Chondrocyte (in vitro differentiated cells): ENCODE results near the gene NELFA. TPM values are rescaled to one million over a fixed set of nuclear protein-coding genes. Genes with fewer than 3 reads are reported as not detected.

Experiments used
- DNase-seq: peaks from one replicate; pipeline ENCODE4 v3.0.0; 2021; ENCODE audit warnings: mixed read lengths, low spot score
- H3K27ac Mint-ChIP-seq: one replicate; pipeline ENCODE4 v1.8.0; 2021; ENCODE audit warnings: mild to moderate bottlenecking, moderate library complexity, mixed read lengths; ENCODE audit not compliant: unreplicated experiment
- H3K27me3 Mint-ChIP-seq: 2 replicates; pipeline ENCODE4 v1.8.0; 2021; ENCODE audit warnings: low read depth, mixed read lengths
- H3K36me3 Mint-ChIP-seq: 2 replicates; pipeline ENCODE4 v1.8.0; 2021; ENCODE audit warnings: low read depth, mixed read lengths
- H3K4me1 Mint-ChIP-seq: 2 replicates; pipeline ENCODE4 v1.8.0; 2021; ENCODE audit warnings: low read depth, mild to moderate bottlenecking, mixed read lengths
- H3K4me3 Mint-ChIP-seq: one replicate; pipeline ENCODE4 v1.8.0; 2021; ENCODE audit warnings: mild to moderate bottlenecking, moderate library complexity, mixed read lengths; ENCODE audit not compliant: unreplicated experiment
- H3K9me3 Mint-ChIP-seq: 2 replicates; pipeline ENCODE4 v1.8.0; 2021; ENCODE audit warnings: low read depth, mixed read lengths
- CTCF ChIP-seq: fragments of 200-600 bp; sonication (generic); IDR thresholded peaks from 2 replicates; pipeline ENCODE4 v1.5.0; 2021; ENCODE audit warnings: antibody characterized with exemption, mild to moderate bottlenecking, moderate library complexity
- total RNA-seq: library from RNA; stranded (reverse); gene quantifications from 3 replicates; pipeline ENCODE4 v1.2.1, GENCODE V29; 2021

The NELFA gene
- total RNA-seq, 1 donor from 2014 or later = 23.5 TPM

GRCh38 chr4:1981251-1982058 is 27.3 kb downstream of the NELFA start:
- Mint-ChIP-seq H3K4me3 (no peak overlapping the region), H3K27me3 (no peaks in the 10 kb centered on the region), H3K27ac (peak overlapping the region; percentile 57), H3K9me3 (no peaks in the 10 kb centered on the region), H3K4me1 (peaks cover 11% of the 10 kb centered on the region), H3K36me3 (peaks cover 27% of the 10 kb centered on the region)
- DNase-seq = no peak
- no peak for TF ChIP-seq CTCF

DNA sequence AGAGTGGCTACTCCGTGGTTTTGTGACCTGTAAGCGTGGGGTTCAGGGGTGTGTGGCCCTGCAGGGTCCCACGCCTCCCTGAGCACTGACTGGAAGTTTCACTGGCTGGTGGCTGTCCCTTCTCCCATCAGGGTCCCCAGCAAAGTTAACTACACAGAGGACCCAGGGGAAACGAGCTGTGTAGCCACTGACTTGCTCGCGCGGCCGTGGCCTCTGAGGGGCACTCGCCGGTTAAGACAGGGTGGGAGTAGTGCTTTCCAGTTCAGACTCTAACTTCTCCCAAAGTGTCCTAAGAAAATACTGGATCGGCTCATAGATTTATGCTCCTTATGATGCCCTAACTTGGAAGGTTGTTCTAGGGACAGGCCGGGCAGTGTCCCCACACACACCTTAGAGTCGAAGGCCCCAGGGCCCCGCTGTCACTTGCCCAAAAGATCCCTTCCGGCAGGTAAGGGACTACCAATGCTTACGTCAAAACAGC is 28.2 kb downstream of the NELFA start:
- no peaks in the 10 kb centered on the region for H3K27me3 Mint-ChIP-seq
- H3K36me3 Mint-ChIP-seq = peaks cover 32% of the 10 kb centered on the region
- peak overlapping the region; percentile 9 for H3K27ac Mint-ChIP-seq
- no peak overlapping the region for H3K4me3 Mint-ChIP-seq
- TF ChIP-seq CTCF = no peak
- H3K9me3 Mint-ChIP-seq = no peaks in the 10 kb centered on the region
- H3K4me1 Mint-ChIP-seq = peaks cover 11% of the 10 kb centered on the region
- no peak for DNase-seq

DNA sequence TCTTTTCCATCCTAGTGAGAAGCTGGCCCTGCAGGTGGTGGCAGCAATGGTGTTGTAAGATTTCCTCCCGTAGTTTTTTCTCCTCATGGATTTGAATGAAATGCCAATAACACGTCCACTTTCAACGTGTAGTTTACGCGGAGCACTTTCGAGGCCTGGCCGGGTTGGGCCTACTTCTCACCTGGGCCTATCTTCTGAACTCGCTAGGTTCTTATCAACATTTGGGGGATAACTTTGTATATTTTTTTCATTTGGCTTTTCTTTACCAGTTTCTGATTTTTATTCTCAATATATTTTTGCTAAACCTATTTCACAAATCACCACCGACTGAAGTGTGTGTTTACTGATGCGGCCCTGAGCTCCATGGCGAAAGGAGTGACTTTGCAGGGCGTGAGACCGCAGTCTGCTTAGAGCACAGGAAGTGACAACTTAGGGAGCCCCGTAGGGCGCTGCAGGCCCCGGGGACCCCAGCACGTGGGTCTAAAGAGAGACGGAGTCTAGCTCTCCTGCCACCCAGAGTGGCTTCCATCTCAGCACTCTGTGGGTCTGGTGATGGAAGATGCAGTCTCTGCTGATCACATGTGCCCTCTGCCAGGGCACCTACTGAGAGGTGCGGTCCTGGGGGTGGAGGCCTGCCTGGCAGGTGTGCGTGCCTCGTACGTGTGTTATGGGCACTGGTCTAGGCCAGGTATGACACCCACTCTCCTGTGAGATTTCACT is 29.1 kb downstream of the NELFA start:
- H3K36me3 Mint-ChIP-seq = peaks cover 37% of the 10 kb centered on the region
- no peak overlapping the region for H3K4me3 Mint-ChIP-seq
- no peak overlapping the region for H3K27ac Mint-ChIP-seq
- H3K4me1 Mint-ChIP-seq = peaks cover 9% of the 10 kb centered on the region
- no peak for DNase-seq
- H3K27me3 Mint-ChIP-seq = no peaks in the 10 kb centered on the region
- TF ChIP-seq CTCF = no peak
- H3K9me3 Mint-ChIP-seq = no peaks in the 10 kb centered on the region

GRCh38 chr4:1978741-1979476 is 29.9 kb downstream of the NELFA start:
- no peak overlapping the region for H3K27ac Mint-ChIP-seq
- TF ChIP-seq CTCF = no peak
- DNase-seq = no peak
- H3K4me1 Mint-ChIP-seq = peaks cover 6% of the 10 kb centered on the region
- H3K27me3 Mint-ChIP-seq = no peaks in the 10 kb centered on the region
- H3K36me3 Mint-ChIP-seq = peaks cover 37% of the 10 kb centered on the region
- no peaks in the 10 kb centered on the region for H3K9me3 Mint-ChIP-seq
- H3K4me3 Mint-ChIP-seq = no peak overlapping the region

GRCh38 chr4:1978226-1978625 is 30.5 kb downstream of the NELFA start:
- Mint-ChIP-seq H3K9me3 (no peaks in the 10 kb centered on the region), H3K4me3 (no peak overlapping the region), H3K27ac (no peak overlapping the region), H3K36me3 (peaks cover 37% of the 10 kb centered on the region), H3K4me1 (peaks cover 6% of the 10 kb centered on the region), H3K27me3 (no peaks in the 10 kb centered on the region)
- no peak for TF ChIP-seq CTCF
- no peak for DNase-seq
